GM19043 (cell line): Measurements from ENCODE around the gene FNDC3B.

ENCODE experiments used
- ATAC-seq: cut with Tn5 transposase; IDR thresholded peaks from one replicate; pipeline ENCODE4 v1.9.1; 2021; ENCODE audit warnings: low read depth; ENCODE audit not compliant: unreplicated experiment

Gene FNDC3B

GRCh38 chr3:172181932-172182586, 142.7 kb downstream of the FNDC3B start:
- no peak for ATAC-seq

- ATAC-seq = no peak
Measured at GRCh38 chr3:172182797-172183196, 143.4 kb downstream of the FNDC3B start.

- ATAC-seq = no peak
Measured at GRCh38 chr3:172184106-172184822, 144.9 kb downstream of the FNDC3B start.

GRCh38 chr3:172185907-172186306, 146.5 kb downstream of the FNDC3B start:
- no peak for ATAC-seq

- ATAC-seq = no peak
Measured at GRCh38 chr3:172186607-172187006, 147.2 kb downstream of the FNDC3B start.

- ATAC-seq = no peak
Measured at GRCh38 chr3:172187511-172187910, 148.1 kb downstream of the FNDC3B start.

- no peak for ATAC-seq
Measured at GRCh38 chr3:172188511-172188910, 149.1 kb downstream of the FNDC3B start.

GRCh38 chr3:172189213-172189612, 149.8 kb downstream of the FNDC3B start:
- ATAC-seq = no peak

- no peak for ATAC-seq
Measured at GRCh38 chr3:172189987-172190603, 150.7 kb downstream of the FNDC3B start.

GRCh38 chr3:172190980-172191379, 151.6 kb downstream of the FNDC3B start:
- ATAC-seq = no peak

- ATAC-seq = no peak
Measured at GRCh38 chr3:172191629-172192028, 152.3 kb downstream of the FNDC3B start.

GRCh38 chr3:172192830-172193415, 153.5 kb downstream of the FNDC3B start:
- ATAC-seq = no peak

GRCh38 chr3:172193436-172193835, 154.1 kb downstream of the FNDC3B start:
- ATAC-seq = no peak

- no peak for ATAC-seq
Measured at GRCh38 chr3:172194702-172195406, 155.5 kb downstream of the FNDC3B start.

- ATAC-seq = no peak
Measured at GRCh38 chr3:172195407-172195754, 156.0 kb downstream of the FNDC3B start.

- no peak for ATAC-seq
Measured at GRCh38 chr3:172197344-172197743, 158.0 kb downstream of the FNDC3B start.

GRCh38 chr3:172198428-172198827, 159.1 kb downstream of the FNDC3B start:
- no peak for ATAC-seq

- no peak for ATAC-seq
Measured at GRCh38 chr3:172199850-172200369, 160.5 kb downstream of the FNDC3B start.

GRCh38 chr3:172201136-172201869, 161.9 kb downstream of the FNDC3B start:
- ATAC-seq = no peak

- ATAC-seq = no peak
Measured at GRCh38 chr3:172201870-172202236, 162.5 kb downstream of the FNDC3B start.
